HUES6 (cell line): ENCODE measurements around the gene METTL3.
A peak's percentile ranks its signal among the peaks of the same experiment; 100 is the strongest.
"Not testable (repeated sequence)": the region's sequence is repeated elsewhere in the genome, so short reads cannot be mapped to it uniquely, and the experiment has no call there.

Source experiments
- H3K27ac ChIP-seq: 2 replicates; pipeline ENCODE4 v1.7.0; 2013; ENCODE audit warnings: low read depth, mild to moderate bottlenecking, low read length, inconsistent platforms
- H3K27me3 ChIP-seq: 2 replicates; pipeline ENCODE4 v1.6.1; 2013; ENCODE audit warnings: low read length; ENCODE audit not compliant: control insufficient read depth, insufficient read depth
- H3K36me3 ChIP-seq: 2 replicates; pipeline ENCODE4 v1.6.1; 2013; ENCODE audit warnings: low read length; ENCODE audit not compliant: control insufficient read depth, insufficient read depth
- H3K4me1 ChIP-seq: 2 replicates; pipeline ENCODE4 v1.6.1; 2013; ENCODE audit warnings: low read length; ENCODE audit not compliant: control insufficient read depth, insufficient read depth
- H3K4me3 ChIP-seq: 2 replicates; pipeline ENCODE4 v1.5.1; 2013; ENCODE audit warnings: low read depth, low read length
- H3K9ac ChIP-seq: one replicate; pipeline ENCODE4 v1.6.1; 2013; ENCODE audit warnings: mild to moderate bottlenecking, low read length
- H3K9me3 ChIP-seq: 2 replicates; pipeline ENCODE4 v1.6.1; 2013; ENCODE audit warnings: low read depth, low read length; ENCODE audit not compliant: control insufficient read depth, insufficient read depth

METTL3 gene

DNA sequence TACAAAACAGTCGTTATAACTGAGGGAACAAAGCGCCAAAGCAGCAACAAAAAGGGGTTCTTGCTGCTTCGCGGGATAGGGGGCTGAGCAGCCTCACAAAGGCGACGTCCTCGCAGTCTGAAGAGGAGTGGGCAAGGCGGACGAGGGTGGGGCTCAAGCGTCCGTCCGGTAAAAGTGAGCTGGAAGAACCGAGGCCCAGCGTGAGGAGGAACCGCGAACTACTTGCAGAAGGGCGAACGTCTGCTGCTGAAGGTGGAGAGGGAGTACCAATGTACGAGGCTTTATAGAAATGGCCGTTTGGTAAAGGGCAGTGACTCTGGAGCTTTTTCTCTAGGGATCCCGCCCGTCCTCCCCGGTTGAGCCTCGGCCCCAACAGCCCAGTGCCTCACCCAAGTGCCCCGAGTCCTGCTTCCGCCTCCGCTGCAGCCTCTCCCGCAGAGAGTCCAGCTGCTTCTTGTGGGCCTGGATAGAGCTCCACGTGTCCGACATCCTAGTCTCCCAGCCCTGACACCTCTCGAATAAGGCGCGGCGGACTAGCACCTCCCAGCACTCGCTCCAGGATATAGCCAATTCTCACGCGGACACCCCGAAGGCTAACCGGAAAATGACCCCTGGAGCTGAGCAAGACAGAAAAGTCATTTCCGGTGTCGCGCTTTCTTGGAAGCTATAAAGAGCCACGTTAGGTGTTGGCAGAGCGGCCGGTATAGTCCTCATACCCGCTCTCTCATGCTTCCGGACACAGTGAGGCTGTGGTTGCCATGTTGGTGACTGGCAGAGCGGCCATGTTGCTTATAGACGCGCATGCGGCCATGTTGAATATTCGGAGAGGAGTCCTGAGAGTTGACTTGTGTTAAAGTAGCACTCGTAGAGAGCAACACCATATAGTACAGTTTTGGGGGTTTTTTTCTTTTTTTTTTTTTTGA lies at the start of gene METTL3:
Gene METTL3, minus strand, starts transcription at position 606 of the 923 bp plus-strand sequence. Its CDS starts 117 bp downstream, at position 489.
- Histone ChIP-seq H3K9ac (peak within 1 kb of the TSS; percentile 95), H3K27ac (peak within 1 kb of the TSS; percentile 71), H3K9me3 (no peaks in the 10 kb centered on the region), H3K27me3 (no peaks in the 10 kb centered on the region), H3K4me1 (peaks cover 20% of the 10 kb centered on the region), H3K36me3 (peaks cover 20% of the 10 kb centered on the region), H3K4me3 (peak within 1 kb of the TSS; percentile 81)

GRCh38 chr14:21558703-21559170 lies 47.6 kb upstream of the METTL3 start:
- H3K27me3 ChIP-seq: no peaks in the 10 kb centered on the region
- H3K4me3 ChIP-seq: no peak overlapping the region
- H3K36me3 ChIP-seq: no peaks in the 10 kb centered on the region
- H3K9me3 ChIP-seq: no peaks in the 10 kb centered on the region
- H3K4me1 ChIP-seq: peaks cover 18% of the 10 kb centered on the region
- H3K9ac ChIP-seq: peak overlapping the region; percentile 8
- 0 out of 2 replicates have a peak overlapping the region, but pooled peaks have one; percentile 49 for H3K27ac ChIP-seq

GRCh38 chr14:21557084-21557901 lies 46.2 kb upstream of the METTL3 start:
- Histone ChIP-seq H3K4me3 (peak overlapping the region; percentile 14), H3K36me3 (no peaks in the 10 kb centered on the region), H3K27me3 (no peaks in the 10 kb centered on the region), H3K9ac (peak overlapping the region; percentile 61), H3K27ac (peak overlapping the region; percentile 91), H3K4me1 (peaks cover 27% of the 10 kb centered on the region), H3K9me3 (no peaks in the 10 kb centered on the region)

DNA sequence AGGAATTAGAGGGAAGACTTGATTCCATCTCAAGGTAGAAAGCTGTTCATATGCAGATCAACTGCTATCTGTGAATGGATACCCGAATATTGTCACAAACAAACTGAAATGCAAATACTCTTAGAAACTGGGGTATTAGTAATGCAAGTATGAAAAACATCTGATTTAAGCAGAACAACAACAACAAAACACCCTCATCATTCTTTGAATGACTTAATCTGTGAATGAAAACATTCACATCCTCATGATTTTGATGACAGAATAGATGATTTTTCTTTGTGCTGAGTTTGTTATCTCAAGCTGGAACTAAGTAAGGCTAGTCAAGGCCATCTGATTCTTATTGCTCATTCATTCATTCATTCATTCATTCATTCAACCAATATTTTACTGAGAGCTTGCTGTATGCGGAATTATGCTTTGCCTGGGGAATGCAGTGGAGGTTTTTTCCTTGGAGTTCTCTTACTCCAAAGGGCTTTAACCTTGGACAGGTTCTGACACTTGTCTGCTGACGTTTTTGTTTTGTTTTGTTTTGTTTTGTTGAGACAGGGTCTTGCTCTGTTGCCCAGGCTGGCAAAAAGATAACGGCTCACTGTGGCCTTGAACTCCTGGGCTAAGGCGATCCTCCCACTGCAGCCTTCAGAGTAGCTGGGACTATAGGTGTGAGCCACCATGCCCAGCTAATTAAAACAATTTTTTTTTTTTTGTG lies 45.4 kb upstream of the METTL3 start:
- H3K27ac ChIP-seq: peak overlapping the region; percentile 91
- H3K4me3 ChIP-seq: peak overlapping the region; percentile 14; the same call in 1 of the 2 replicates
- peaks cover 27% of the 10 kb centered on the region for H3K4me1 ChIP-seq
- no peaks in the 10 kb centered on the region for H3K27me3 ChIP-seq
- H3K36me3 ChIP-seq: no peaks in the 10 kb centered on the region
- peak overlapping the region; percentile 61 for H3K9ac ChIP-seq
- no peaks in the 10 kb centered on the region for H3K9me3 ChIP-seq

- H3K27ac ChIP-seq: no peak overlapping the region
These were observed 42.1 kb upstream of the METTL3 start for GRCh38 chr14:21553266-21553665.

DNA sequence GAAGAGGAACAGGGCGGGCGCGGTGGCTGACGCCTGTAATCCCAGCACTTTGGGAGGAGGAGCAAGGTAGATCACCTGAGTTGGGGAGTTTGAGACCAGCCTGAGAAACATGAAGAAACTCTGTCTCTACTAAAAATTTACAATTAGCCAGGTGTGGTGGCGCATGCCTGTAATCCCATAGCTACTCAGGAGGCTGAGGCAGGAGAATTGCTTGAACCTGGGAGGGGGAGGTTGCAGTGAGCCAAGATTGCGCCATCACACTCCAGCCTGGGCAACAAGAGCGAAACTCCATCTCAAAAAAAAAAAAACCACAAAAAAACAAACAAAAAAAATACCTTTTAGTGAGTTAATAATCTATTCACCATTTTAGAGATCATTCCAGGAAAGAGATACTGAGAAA lies 33.4 kb upstream of the METTL3 start:
- H3K27ac ChIP-seq, H3K9me3 ChIP-seq, H3K36me3 ChIP-seq, H3K9ac ChIP-seq, H3K4me3 ChIP-seq, H3K27me3 ChIP-seq: not testable (repeated sequence)
- peaks cover 20% of the 10 kb centered on the region for H3K4me1 ChIP-seq

More at GRCh38 chr14:21553266-21553665, 42.1 kb upstream of the METTL3 start:
- Histone ChIP-seq H3K36me3 (no peaks in the 10 kb centered on the region), H3K4me1 (peaks cover 27% of the 10 kb centered on the region), H3K4me3 (no peak overlapping the region), H3K27me3 (no peaks in the 10 kb centered on the region), H3K9me3 (no peaks in the 10 kb centered on the region), H3K9ac (no peak overlapping the region)

GRCh38 chr14:21543963-21544362 lies 32.8 kb upstream of the METTL3 start:
- Histone ChIP-seq H3K9ac (no peak overlapping the region), H3K27me3 (no peaks in the 10 kb centered on the region), H3K36me3 (no peaks in the 10 kb centered on the region), H3K9me3 (peaks cover 10% of the 10 kb centered on the region), H3K27ac (0 out of 2 replicates have a peak overlapping the region, but pooled peaks have one; percentile 2), H3K4me1 (peaks cover 26% of the 10 kb centered on the region), H3K4me3 (0 out of 2 replicates have a peak overlapping the region, but pooled peaks have one; percentile 37)

DNA sequence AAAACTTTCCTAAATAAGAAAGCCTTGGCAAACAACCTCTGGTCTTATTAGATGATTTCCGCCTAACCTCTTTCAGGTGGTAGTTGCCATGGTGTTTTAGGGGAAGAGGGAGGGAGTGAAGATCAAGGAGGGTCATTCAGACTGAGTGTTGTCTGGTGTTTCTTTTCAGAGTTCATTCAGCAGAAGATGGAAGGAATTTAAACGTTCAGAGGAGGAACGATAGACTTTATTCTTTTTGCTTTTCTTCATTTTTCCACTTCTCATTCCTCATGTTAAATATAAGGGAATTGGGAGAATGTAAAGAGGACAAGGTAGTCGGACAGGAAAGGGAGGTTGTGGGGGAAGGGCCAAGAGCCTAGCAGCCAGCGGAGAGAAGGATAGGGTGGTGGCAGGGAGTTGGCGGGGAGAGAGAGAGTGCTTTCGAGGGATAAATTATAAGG lies 32.4 kb upstream of the METTL3 start:
- Histone ChIP-seq H3K4me3 (peak overlapping the region; percentile 37), H3K27me3 (no peaks in the 10 kb centered on the region), H3K27ac (0 out of 2 replicates have a peak overlapping the region, but pooled peaks have one; percentile 2), H3K36me3 (no peaks in the 10 kb centered on the region), H3K9ac (no peak overlapping the region), H3K4me1 (peaks cover 30% of the 10 kb centered on the region), H3K9me3 (peaks cover 10% of the 10 kb centered on the region)

- Histone ChIP-seq H3K4me1 (peaks cover 41% of the 10 kb centered on the region), H3K36me3 (no peaks in the 10 kb centered on the region), H3K4me3 (no peak overlapping the region), H3K27me3 (no peaks in the 10 kb centered on the region), H3K9ac (no peak overlapping the region), H3K9me3 (0 out of 2 replicates have a peak, but pooled peaks cover 3% of the 10 kb centered on the region), H3K27ac (no peak overlapping the region)
These were observed 30.4 kb upstream of the METTL3 start for GRCh38 chr14:21541413-21542074.
